H1 (cell line): Measurements from ENCODE around the gene NIM1K. TPM values are rescaled to one million over a fixed set of nuclear protein-coding genes. Genes with fewer than 3 reads are reported as not detected.

ENCODE experiments used
- CTCF ChIA-PET: fragments of 300-600 bp; sonication (Branson Sonifier 250); formaldehyde crosslinking; loops from one replicate; lab custom pipeline; 2021; ENCODE audit not compliant: partially characterized antibody; lab: Charles Lee
- POLR2A ChIA-PET: fragments of 300-600 bp; sonication (Branson Sonifier 250); formaldehyde crosslinking; loops from one replicate; lab custom pipeline; 2021; ENCODE audit warnings: inconsistent platforms; ENCODE audit not compliant: partially characterized antibody; lab: Charles Lee
- DNase-seq, 2 experiments: peaks; one replicate each; pipeline versions ENCODE4 v3.0.0 to v3.0.0-alpha.2; 2010 to 2022; ENCODE audit warnings: low spot score in 2 of 2, low read depth in 1 of 2, mixed read lengths in 1 of 2
- FAIRE-seq: peaks from 2 replicates; lab custom pipeline; 2011; peaks lifted over from hg19 to GRCh38; lab: Jason Lieb, UNC
- H2AFZ ChIP-seq: 2 replicates; pipeline ENCODE4 v1.8.1; 2012; ENCODE audit warnings: low read length, inconsistent platforms
- H2AK5ac ChIP-seq: 2 replicates; pipeline ENCODE4 v1.6.1; 2013; ENCODE audit warnings: low read depth, low read length
- H2BK120ac ChIP-seq: replicated peaks from 2 replicates; pipeline ENCODE3; 2013; ENCODE audit warnings: low read depth, low read length, inconsistent platforms
- H2BK12ac ChIP-seq: 2 replicates; pipeline ENCODE4 v1.6.1; 2013; ENCODE audit warnings: low read depth, low read length
- H2BK15ac ChIP-seq: 2 replicates; pipeline ENCODE4 v1.6.1; 2013; ENCODE audit warnings: low read length
- H2BK20ac ChIP-seq: 2 replicates; pipeline ENCODE4 v1.6.1; 2013; ENCODE audit warnings: low read length
- H2BK5ac ChIP-seq: 2 replicates; pipeline ENCODE4 v1.6.1; 2013; ENCODE audit warnings: low read depth, low read length
- H3K14ac ChIP-seq: 2 replicates; pipeline ENCODE4 v1.6.1; 2013; ENCODE audit warnings: inconsistent platforms; ENCODE audit not compliant: insufficient read length
- H3K18ac ChIP-seq: 2 replicates; pipeline ENCODE4 v1.6.1; 2013; ENCODE audit warnings: low read length; ENCODE audit errors: extremely low read depth
- H3K23ac ChIP-seq: 2 replicates; pipeline ENCODE4 v1.6.1; 2013; ENCODE audit warnings: inconsistent platforms; ENCODE audit not compliant: insufficient read length
- H3K23me2 ChIP-seq: 2 replicates; pipeline ENCODE4 v1.6.1; 2013; ENCODE audit warnings: low read depth, low read length
- H3K27ac ChIP-seq: 2 replicates; pipeline ENCODE4 v1.6.1; 2011; ENCODE audit warnings: low read depth, low read length, inconsistent platforms
- H3K27me3 ChIP-seq, 4 experiments: replicated peaks in 1 of 4; 1 replicate in 1 of 4; 2 replicates in 3 of 4; pipeline versions ENCODE4 v1.6.1 to v1.8.1; 2011 to 2013; ENCODE audit warnings: low read length in 3 of 4, mild to moderate bottlenecking in 3 of 4, inconsistent platforms in 2 of 4, mixed read lengths in 2 of 4, moderate library complexity in 1 of 4; ENCODE audit not compliant: control insufficient read depth in 3 of 4, insufficient read depth in 3 of 4; ENCODE audit errors: extremely low read depth in 1 of 4
- H3K36me3 ChIP-seq, 4 experiments: 2 replicates each; pipeline versions ENCODE4 v1.6.1 to v1.8.1; 2011 to 2013; ENCODE audit warnings: mild to moderate bottlenecking in 4 of 4, low read length in 3 of 4, moderate library complexity in 2 of 4, control low read depth in 1 of 4, inconsistent platforms in 1 of 4; ENCODE audit not compliant: insufficient read depth in 4 of 4, control insufficient read depth in 2 of 4
- H3K4ac ChIP-seq: replicated peaks from 2 replicates; pipeline ENCODE3; 2013; ENCODE audit warnings: low read length, low read depth, mixed read lengths, inconsistent platforms; ENCODE audit not compliant: insufficient read length
- H3K4me1 ChIP-seq, 4 experiments: replicated peaks in 1 of 4; 1 replicate in 1 of 4; 2 replicates in 3 of 4; pipeline versions ENCODE4 v1.6.1 to v1.8.1; 2011 to 2013; ENCODE audit warnings: low read length in 3 of 4, inconsistent platforms in 2 of 4, mixed read lengths in 1 of 4; ENCODE audit not compliant: insufficient read depth in 4 of 4, control insufficient read depth in 3 of 4
- H3K4me2 ChIP-seq, 2 experiments: 2 replicates each; pipeline versions ENCODE4 v1.6.1 to v1.8.1; 2011 to 2013; ENCODE audit warnings: low read depth in 2 of 2, low read length in 2 of 2, control low read depth in 1 of 2, inconsistent platforms in 1 of 2, mild to moderate bottlenecking in 1 of 2; ENCODE audit not compliant: insufficient read depth in 1 of 2
- H3K4me3 ChIP-seq, 4 experiments: fragments of 200-600, 300-600 bp in 1 of 4; sonication (generic), shearing (Covaris generic), sonication (Bioruptor Twin) in 1 of 4; 2 replicates each; pipeline versions ENCODE4 v1.5.1 to v1.8.1; 2011 to 2016; ENCODE audit warnings: low read length in 4 of 4, low read depth in 3 of 4, control low read depth in 2 of 4, inconsistent platforms in 2 of 4, mild to moderate bottlenecking in 2 of 4, mixed read lengths in 1 of 4, moderate library complexity in 1 of 4; ENCODE audit not compliant: insufficient read depth in 2 of 4; ENCODE audit errors: extremely low read depth in 1 of 4
- H3K56ac ChIP-seq: replicated peaks from 2 replicates; pipeline ENCODE3; 2013; ENCODE audit warnings: low read depth, mild to moderate bottlenecking, mixed read lengths, low read length, inconsistent platforms; ENCODE audit not compliant: insufficient read length
- H3K79me1 ChIP-seq: 2 replicates; pipeline ENCODE4 v1.6.1; 2013; ENCODE audit warnings: low read depth, low read length, control low read depth
- H3K79me2 ChIP-seq, 2 experiments: 2 replicates each; pipeline versions ENCODE4 v1.6.1 to v1.8.1; 2012 to 2013; ENCODE audit warnings: low read length in 2 of 2, mild to moderate bottlenecking in 2 of 2, inconsistent platforms in 1 of 2; ENCODE audit not compliant: insufficient read depth in 2 of 2, control insufficient read depth in 1 of 2
- H3K9ac ChIP-seq, 4 experiments: replicated peaks in 1 of 4; 1 replicate in 1 of 4; 2 replicates in 3 of 4; pipeline versions ENCODE4 v1.6.1 to v1.8.1; 2011 to 2013; ENCODE audit warnings: low read depth in 3 of 4, low read length in 3 of 4, control low read depth in 2 of 4, mild to moderate bottlenecking in 2 of 4, moderate library complexity in 2 of 4, inconsistent platforms in 1 of 4; ENCODE audit errors: extremely low read depth in 1 of 4
- H3K9me3 ChIP-seq, 2 experiments: 2 replicates each; pipeline versions ENCODE4 v1.6.1 to v1.8.1; 2012 to 2013; ENCODE audit warnings: mild to moderate bottlenecking in 2 of 2, moderate library complexity in 2 of 2, control low read depth in 1 of 2, inconsistent platforms in 1 of 2, low read depth in 1 of 2, low read length in 1 of 2, mixed read lengths in 1 of 2; ENCODE audit not compliant: insufficient read depth in 2 of 2
- H4K20me1 ChIP-seq, 2 experiments: replicated peaks in 1 of 2; 2 replicates each; pipeline versions ENCODE3 to v1.8.1; 2011 to 2013; ENCODE audit warnings: inconsistent platforms in 2 of 2, low read length in 2 of 2, mild to moderate bottlenecking in 1 of 2; ENCODE audit not compliant: insufficient read depth in 2 of 2, control insufficient read depth in 1 of 2
- H4K5ac ChIP-seq: 2 replicates; pipeline ENCODE4 v1.6.1; 2013; ENCODE audit warnings: low read length, low read depth, mixed read lengths, inconsistent platforms; ENCODE audit not compliant: insufficient read length
- H4K8ac ChIP-seq: 2 replicates; pipeline ENCODE4 v1.8.0; 2013; ENCODE audit warnings: mild to moderate bottlenecking, moderate library complexity, low read length, inconsistent platforms; ENCODE audit not compliant: insufficient read depth; ENCODE audit errors: extremely low read depth
- H4K91ac ChIP-seq: replicated peaks from 2 replicates; pipeline ENCODE3; 2013; ENCODE audit warnings: low read length, mixed read lengths, inconsistent platforms; ENCODE audit not compliant: insufficient read length
- BCL11A ChIP-seq, 2 experiments: IDR thresholded peaks; one replicate each; pipeline ENCODE4 v1.6.1; 2011; ENCODE audit warnings: low read depth in 2 of 2, low read length in 2 of 2, mild to moderate bottlenecking in 2 of 2
- CBX8 ChIP-seq: fragments of 300-800, 300-1000 bp; sonication (generic); IDR thresholded peaks from 2 replicates; pipeline ENCODE4 v1.7.1; 2016; ENCODE audit warnings: low read depth, low read length, borderline replicate concordance
- CHD2 ChIP-seq: IDR thresholded peaks from 2 replicates; pipeline ENCODE4 v1.6.1; 2012; ENCODE audit warnings: low read length, improper control_type of control experiment
- CTBP2 ChIP-seq: IDR thresholded peaks from 2 replicates; pipeline ENCODE4 v1.7.0; 2011; ENCODE audit warnings: borderline replicate concordance, mild to moderate bottlenecking, moderate library complexity, mixed read lengths, low read length; ENCODE audit not compliant: insufficient read depth, insufficient read length
- FOSL1 ChIP-seq: IDR thresholded peaks from 2 replicates; pipeline ENCODE4 v1.6.1; 2011; ENCODE audit warnings: mild to moderate bottlenecking, low read depth, low read length, moderate library complexity; ENCODE audit not compliant: insufficient read depth
- GABPA ChIP-seq: IDR thresholded peaks from 2 replicates; pipeline ENCODE4 v1.6.1; 2011; ENCODE audit warnings: mild to moderate bottlenecking, low read length, moderate library complexity, borderline replicate concordance; ENCODE audit not compliant: insufficient read depth
- GTF2F1 ChIP-seq: IDR thresholded peaks from 2 replicates; pipeline ENCODE4 v1.6.1; 2012; ENCODE audit warnings: low read depth, low read length, improper control_type of control experiment, borderline replicate concordance
- JUN ChIP-seq: IDR thresholded peaks from 2 replicates; pipeline ENCODE4 v1.6.1; 2011; ENCODE audit warnings: low read depth, mild to moderate bottlenecking, improper control_type of control experiment, low read length
- JUND ChIP-seq: IDR thresholded peaks from 2 replicates; pipeline ENCODE4 v1.6.1; 2011; ENCODE audit warnings: mild to moderate bottlenecking, improper control_type of control experiment, low read length
- SP1 ChIP-seq: IDR thresholded peaks from 2 replicates; pipeline ENCODE4 v1.6.1; 2011; ENCODE audit warnings: low read depth, low read length
- TAF1 ChIP-seq: IDR thresholded peaks from 2 replicates; pipeline ENCODE4 v1.6.1; 2011; ENCODE audit warnings: mild to moderate bottlenecking, low read depth, low read length
- TAF7 ChIP-seq: optimal IDR thresholded peaks from 2 replicates; pipeline ENCODE3; 2011; ENCODE audit warnings: low read depth, mild to moderate bottlenecking, inconsistent platforms, low read length, moderate library complexity, borderline replicate concordance
- WGBS, 2 experiments: shearing (Covaris generic) in 1 of 2; methylation state at CpG; one replicate each; pipeline versions ENCODE4 v1.1.6 to v1.1.7; 2013 to 2015; ENCODE audit warnings: low lambda C conversion rate in 2 of 2, mixed read lengths in 2 of 2, inconsistent platforms in 1 of 2, low coverage in 1 of 2, missing lambda C conversion rate in 1 of 2; ENCODE audit not compliant: insufficient replicate concordance in 2 of 2, insufficient coverage in 1 of 2, insufficient read length in 1 of 2; ENCODE audit errors: extremely low coverage in 1 of 2, missing lambda C conversion rate in 1 of 2; 5-methylcytosine and 5-hydroxymethylcytosine counted together
- polyA plus RNA-seq, 7 experiments: library from polyadenylated mRNA; depleted of rRNA in 3 of 7; stranded (reverse) in 5 of 7; unstranded in 2 of 7; fragments of >200 nt in 5 of 7; fragments of 200-250 nt in 2 of 7; gene quantifications; 1 replicate in 5 of 7; 2 replicates in 1 of 7; 4 replicates in 1 of 7; pipeline versions ENCODE4 v1.2.1 to v1.2.3, GENCODE V29; 2011 to 2013; ENCODE audit warnings: missing spikeins in 2 of 7, mixed read lengths in 2 of 7
- total RNA-seq: library from RNA; stranded (reverse); fragmentation: NEBNext Ultra II Directional; extraction: Animal tissue kit (Norgen Biotek cat#: 25700); gene quantifications from 2 replicates; pipeline ENCODE4 v1.2.1, GENCODE V29; 2021
- TF ChIP-seq, protein P1 (sequence below): IDR thresholded peaks from 2 replicates; pipeline ENCODE4 v1.6.1; 2012; ENCODE audit warnings: low read length, inconsistent platforms

Gene NIM1K
- total and polyA plus RNA-seq, 2 of the 8 experiments (the other 6 are each of a cell fraction or from before 2014, with no cell fraction given), result not detected

DNA sequence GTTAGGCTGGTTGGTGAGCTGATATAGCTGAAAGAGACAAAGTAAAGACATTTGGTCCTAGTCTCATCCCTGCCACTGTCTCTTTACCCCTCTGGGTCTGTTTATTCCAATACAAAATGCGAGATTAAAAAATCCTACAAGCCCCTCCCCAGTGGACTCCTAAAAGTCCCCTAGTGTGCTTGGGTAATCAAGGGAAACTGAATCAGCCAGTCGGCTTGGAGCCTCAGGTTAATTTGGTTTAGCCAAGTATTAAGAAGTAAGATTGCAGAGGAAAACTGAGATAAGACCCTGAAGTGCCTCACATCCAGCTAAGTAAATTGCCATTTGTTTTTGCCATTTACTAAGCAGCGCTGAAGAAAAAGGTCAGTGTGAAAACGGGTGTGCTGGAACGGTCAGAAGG lies 10.4 kb downstream of the NIM1K start:
- H2BK12ac ChIP-seq, result no peak overlapping the region
- H3K4ac ChIP-seq, result no peak overlapping the region
- H3K14ac ChIP-seq, result no peak overlapping the region
- H3K4me2 ChIP-seq, result no peak overlapping the region
- H2BK20ac ChIP-seq, result no peak overlapping the region
- H4K20me1 ChIP-seq, result no peaks in the 10 kb centered on the region
- no peak overlapping the region for H3K27ac ChIP-seq
- H3K9me3 ChIP-seq, result no peaks in the 10 kb centered on the region
- no peak for DNase-seq
- no peak for FAIRE-seq
- no peak overlapping the region for H3K56ac ChIP-seq
- H4K91ac ChIP-seq, result no peak overlapping the region
- no peaks in the 10 kb centered on the region for H3K79me1 ChIP-seq
- no peak overlapping the region for H4K8ac ChIP-seq
- H2BK5ac ChIP-seq, result no peak overlapping the region
- no peak overlapping the region for H4K5ac ChIP-seq
- H2AK5ac ChIP-seq, result no peak overlapping the region
- H3K23me2 ChIP-seq, result no peaks in the 10 kb centered on the region; the same call in 1 of the 2 replicates
- no peaks in the 10 kb centered on the region for H3K27me3 ChIP-seq
- no peak overlapping the region for H3K18ac ChIP-seq
- H2BK15ac ChIP-seq, result no peak overlapping the region
- no peak overlapping the region for H2BK120ac ChIP-seq
- no peak overlapping the region for H2AFZ ChIP-seq
- no peaks in the 10 kb centered on the region for H3K4me1 ChIP-seq
- H3K4me3 ChIP-seq, result no peak overlapping the region
- H3K79me2 ChIP-seq, result no peaks in the 10 kb centered on the region
- CTCF ChIA-PET, result interaction anchor here (0.6 to 1.6 kb wide), 5 partner anchors 9 to 369 kb away, joined by 3 to 6 read pairs (median 3); partner anchors contain the start of gene HMGCS1
- POLR2A ChIA-PET, result interaction anchor here (1.1 kb wide), 1 partner anchor 82 kb away, joined by 3 read pairs; the partner anchor contains the start of gene ZNF131
- H3K9ac ChIP-seq, result no peak overlapping the region
- WGBS, 2 experiments, result 92% methylated on average over 5 of the region's 5 CpGs; no CpG with 5 or more reads in 1 of the 2 experiments
- H3K23ac ChIP-seq, result no peak overlapping the region
- H3K36me3 ChIP-seq, result no peaks in the 10 kb centered on the region
- TF ChIP-seq FOSL1, result no peak
- no peak for TF ChIP-seq GABPA
- TF ChIP-seq TAF1, result no peak
- no peak for TF ChIP-seq JUND
- no peak for TF ChIP-seq SP1
- no peak for TF ChIP-seq GTF2F1
- no peak for TF ChIP-seq CBX8
- no peak for TF ChIP-seq TAF7
- TF ChIP-seq CHD2, result no peak
- TF ChIP-seq BCL11A (IDR thresholded peaks at IDR 0.05; ENCODE audit: low read depth in 2 of 2, low read length in 2 of 2), result no peak
- TF ChIP-seq, protein P1, sequence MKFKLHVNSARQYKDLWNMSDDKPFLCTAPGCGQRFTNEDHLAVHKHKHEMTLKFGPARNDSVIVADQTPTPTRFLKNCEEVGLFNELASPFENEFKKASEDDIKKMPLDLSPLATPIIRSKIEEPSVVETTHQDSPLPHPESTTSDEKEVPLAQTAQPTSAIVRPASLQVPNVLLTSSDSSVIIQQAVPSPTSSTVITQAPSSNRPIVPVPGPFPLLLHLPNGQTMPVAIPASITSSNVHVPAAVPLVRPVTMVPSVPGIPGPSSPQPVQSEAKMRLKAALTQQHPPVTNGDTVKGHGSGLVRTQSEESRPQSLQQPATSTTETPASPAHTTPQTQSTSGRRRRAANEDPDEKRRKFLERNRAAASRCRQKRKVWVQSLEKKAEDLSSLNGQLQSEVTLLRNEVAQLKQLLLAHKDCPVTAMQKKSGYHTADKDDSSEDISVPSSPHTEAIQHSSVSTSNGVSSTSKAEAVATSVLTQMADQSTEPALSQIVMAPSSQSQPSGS, result no peak
- no peak for TF ChIP-seq JUN
- TF ChIP-seq CTBP2, result no peak
